ENCODE data around the gene PRDM9. TPM values are rescaled to one million over a fixed set of nuclear protein-coding genes. Genes with fewer than 3 reads are reported as not detected.

PRDM9 gene
- total RNA-seq, 4 donors from 2014 or later = not detected

- TF ChIP-seq POLR2A (IDR thresholded peaks at IDR 0.05) (no peak), CTCF (IDR thresholded peaks at IDR 0.05 in 4 of 5, conservative IDR thresholded peaks at IDR 0.05 in 1 of 5) (no peak)
- H3K4me3 ChIP-seq = no peak overlapping the region
- intact Hi-C loops (cut with DNase I; ENCODE audit: low total_unique reads) (no loop called here), in situ Hi-C loops (cut with MboI; ENCODE audit: low sequenced_read_pairs in 4 of 4) (no loop called here)
- H3K27me3 ChIP-seq = no peaks in the 10 kb centered on the region
- H3K36me3 ChIP-seq = no peaks in the 10 kb centered on the region
- ATAC-seq (no peak), DNase-seq (no peak)
- no peaks in the 10 kb centered on the region for H3K4me1 ChIP-seq
- no peak overlapping the region for H3K27ac ChIP-seq
- H3K9me3 ChIP-seq = no peaks in the 10 kb centered on the region
Observed at GRCh38 chr5:23571059-23571458, 63.6 kb downstream of the PRDM9 start.

Data from gastrocnemius medialis (tissue), 4 donors.